ENCODE measurements around the gene CLCN1. TPM values are rescaled to one million over a fixed set of nuclear protein-coding genes. Genes with fewer than 3 reads are reported as not detected.
A peak's percentile ranks its signal among the peaks of the same experiment; 100 is the strongest.
"Not testable (repeated sequence)": the region's sequence is repeated elsewhere in the genome, so short reads cannot be mapped to it uniquely, and the experiment has no call there.

Gene CLCN1
- total RNA-seq, 4 donors from 2014 or later, result not detected

DNA sequence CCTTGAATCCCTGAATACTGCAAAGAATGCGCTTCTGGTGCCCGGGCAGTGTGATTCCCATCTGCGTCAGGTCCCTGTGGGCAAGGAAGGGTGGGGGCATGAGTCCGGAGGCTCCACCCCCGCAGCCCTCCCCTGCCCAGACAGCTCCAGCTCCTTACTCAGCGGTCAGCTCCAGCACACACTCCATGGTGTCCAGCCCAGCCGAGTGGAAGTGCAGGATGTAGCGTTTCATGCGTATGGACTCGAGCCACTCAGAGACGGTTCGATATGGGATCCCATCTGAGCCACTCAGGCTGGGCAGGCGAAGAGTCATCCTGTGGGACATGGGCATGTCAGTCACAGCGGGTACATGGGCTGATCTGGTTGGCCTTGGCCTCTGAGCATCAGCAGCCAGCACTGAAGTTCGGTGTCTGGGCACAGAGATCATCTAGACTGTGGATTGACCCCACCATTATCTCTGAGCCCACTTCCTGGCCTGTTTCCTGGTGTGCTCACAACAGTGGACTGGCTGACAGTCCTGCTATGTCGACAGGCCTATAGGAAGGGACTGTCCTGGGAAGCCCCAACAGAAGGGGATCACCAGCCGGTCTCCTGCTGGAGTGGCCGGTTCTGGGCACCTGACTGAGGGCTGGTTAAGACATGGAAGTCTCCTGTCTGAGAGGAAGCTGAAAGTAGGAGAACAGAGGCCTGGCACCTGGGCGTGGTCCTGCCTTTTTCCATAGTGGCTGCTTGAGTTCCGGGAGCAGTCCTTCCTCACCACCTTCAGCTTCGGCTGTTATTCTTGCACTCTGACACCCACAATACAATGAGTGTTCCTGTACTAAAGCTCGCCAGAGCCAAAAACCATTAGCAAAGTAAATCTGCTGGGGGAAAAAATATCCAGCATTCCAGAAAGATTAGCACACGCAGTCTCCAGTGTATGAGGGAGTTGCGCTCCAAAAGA lies 75.8 kb downstream of the CLCN1 start:
- 15% methylated on average over 17 of the region's 24 CpGs for whole genome bisulfite sequencing
- Histone ChIP-seq H3K27me3 (no peaks in the 10 kb centered on the region), H3K4me1 (peaks cover 60 to 94% (median 88%) of the 10 kb centered on the region in 4 donors), H3K36me3 (peaks cover 27 to 62% (median 51%) of the 10 kb centered on the region in 4 donors), H3K27ac (replicated peaks in 1 of 4) (peak overlapping the region; percentile 100), H3K9me3 (no peaks in the 10 kb centered on the region), H3K4me3 (peak overlapping the region; percentile 5 to 30 (median 26))
- TF ChIP-seq POLR2AphosphoS5 (IDR thresholded peaks at IDR 0.05) (peak; percentile 77 to 96), POLR2A (IDR thresholded peaks at IDR 0.05; ENCODE audit: low read depth) (no peak), EP300 (IDR thresholded peaks at IDR 0.05) (no peak)
- TF ChIP-seq, protein P1, sequence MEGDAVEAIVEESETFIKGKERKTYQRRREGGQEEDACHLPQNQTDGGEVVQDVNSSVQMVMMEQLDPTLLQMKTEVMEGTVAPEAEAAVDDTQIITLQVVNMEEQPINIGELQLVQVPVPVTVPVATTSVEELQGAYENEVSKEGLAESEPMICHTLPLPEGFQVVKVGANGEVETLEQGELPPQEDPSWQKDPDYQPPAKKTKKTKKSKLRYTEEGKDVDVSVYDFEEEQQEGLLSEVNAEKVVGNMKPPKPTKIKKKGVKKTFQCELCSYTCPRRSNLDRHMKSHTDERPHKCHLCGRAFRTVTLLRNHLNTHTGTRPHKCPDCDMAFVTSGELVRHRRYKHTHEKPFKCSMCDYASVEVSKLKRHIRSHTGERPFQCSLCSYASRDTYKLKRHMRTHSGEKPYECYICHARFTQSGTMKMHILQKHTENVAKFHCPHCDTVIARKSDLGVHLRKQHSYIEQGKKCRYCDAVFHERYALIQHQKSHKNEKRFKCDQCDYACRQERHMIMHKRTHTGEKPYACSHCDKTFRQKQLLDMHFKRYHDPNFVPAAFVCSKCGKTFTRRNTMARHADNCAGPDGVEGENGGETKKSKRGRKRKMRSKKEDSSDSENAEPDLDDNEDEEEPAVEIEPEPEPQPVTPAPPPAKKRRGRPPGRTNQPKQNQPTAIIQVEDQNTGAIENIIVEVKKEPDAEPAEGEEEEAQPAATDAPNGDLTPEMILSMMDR (IDR thresholded peaks at IDR 0.05), result no peak
- no peak for DNase-seq (ENCODE audit: extremely low spot score)
- intact Hi-C loops (cut with DNase I), result no loop called here

DNA sequence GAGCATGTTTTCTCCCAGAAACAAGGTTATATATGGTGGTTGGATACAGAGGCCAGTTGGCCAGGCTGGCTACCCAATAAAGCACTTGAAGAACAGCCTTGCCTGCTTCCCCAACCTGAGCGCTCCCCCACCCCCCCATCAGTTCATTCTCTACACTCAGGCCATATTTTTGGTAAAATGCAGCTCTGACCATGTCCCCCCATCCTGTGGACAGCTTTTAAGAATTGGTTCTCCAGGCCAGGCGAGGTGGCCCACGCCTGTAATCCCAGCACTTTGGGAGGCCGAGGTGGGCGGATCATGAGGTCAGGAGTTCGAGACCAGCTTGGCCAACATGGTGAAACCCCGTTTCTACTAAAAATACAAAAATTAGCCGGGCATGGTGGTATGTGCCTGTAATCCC lies 76.5 kb downstream of the CLCN1 start:
- intact Hi-C loops (cut with DNase I); H3K9me3 ChIP-seq; DNase-seq (ENCODE audit: extremely low spot score); H3K4me3 ChIP-seq; H3K27me3 ChIP-seq: not testable (repeated sequence)
- H3K4me1 ChIP-seq, result peaks cover 54 to 87% (median 81%) of the 10 kb centered on the region in 4 donors
- 73% methylated on average over 8 of the region's 8 CpGs for WGBS
- H3K27ac ChIP-seq (replicated peaks in 1 of 4), result peak overlapping the region; percentile 100
- peaks cover 27 to 56% (median 46%) of the 10 kb centered on the region in 4 donors for H3K36me3 ChIP-seq

DNA sequence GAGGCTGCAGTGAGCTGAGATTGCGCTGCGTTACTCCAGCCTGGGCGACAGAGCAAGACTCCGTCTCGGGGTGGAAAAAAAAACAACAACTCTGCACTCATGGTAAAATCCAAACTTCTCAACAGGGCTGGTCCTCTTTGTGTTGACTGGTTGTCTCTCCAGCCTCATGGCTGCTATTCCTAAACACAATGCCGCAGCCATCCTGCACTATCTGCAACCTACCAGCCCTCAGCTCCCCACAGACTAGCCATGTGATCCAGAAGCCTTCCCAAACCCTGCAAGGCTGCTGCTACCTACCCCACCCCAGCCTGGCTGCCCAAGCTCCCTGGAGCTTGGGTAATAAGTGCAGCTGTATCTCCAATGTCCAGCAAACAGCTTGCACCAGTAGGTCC lies 77.0 kb downstream of the CLCN1 start:
- peak overlapping the region; percentile 100 for H3K27ac ChIP-seq (replicated peaks in 1 of 4)
- H3K4me3 ChIP-seq, result no peak overlapping the region
- H3K27me3 ChIP-seq, result no peaks in the 10 kb centered on the region
- DNase-seq (ENCODE audit: extremely low spot score), result no peak
- 92% methylated on average over 6 of the region's 6 CpGs for WGBS
- H3K4me1 ChIP-seq, result peaks cover 50 to 82% (median 77%) of the 10 kb centered on the region in 4 donors
- intact Hi-C loops (cut with DNase I), result no loop called here
- peaks cover 26 to 51% (median 42%) of the 10 kb centered on the region in 4 donors for H3K36me3 ChIP-seq
- TF ChIP-seq EP300 (IDR thresholded peaks at IDR 0.05) (no peak), POLR2AphosphoS5 (IDR thresholded peaks at IDR 0.05) (no peak), POLR2A (IDR thresholded peaks at IDR 0.05; ENCODE audit: low read depth) (no peak)
- TF ChIP-seq, protein P1 (IDR thresholded peaks at IDR 0.05), result no peak
- H3K9me3 ChIP-seq, result no peaks in the 10 kb centered on the region

DNA sequence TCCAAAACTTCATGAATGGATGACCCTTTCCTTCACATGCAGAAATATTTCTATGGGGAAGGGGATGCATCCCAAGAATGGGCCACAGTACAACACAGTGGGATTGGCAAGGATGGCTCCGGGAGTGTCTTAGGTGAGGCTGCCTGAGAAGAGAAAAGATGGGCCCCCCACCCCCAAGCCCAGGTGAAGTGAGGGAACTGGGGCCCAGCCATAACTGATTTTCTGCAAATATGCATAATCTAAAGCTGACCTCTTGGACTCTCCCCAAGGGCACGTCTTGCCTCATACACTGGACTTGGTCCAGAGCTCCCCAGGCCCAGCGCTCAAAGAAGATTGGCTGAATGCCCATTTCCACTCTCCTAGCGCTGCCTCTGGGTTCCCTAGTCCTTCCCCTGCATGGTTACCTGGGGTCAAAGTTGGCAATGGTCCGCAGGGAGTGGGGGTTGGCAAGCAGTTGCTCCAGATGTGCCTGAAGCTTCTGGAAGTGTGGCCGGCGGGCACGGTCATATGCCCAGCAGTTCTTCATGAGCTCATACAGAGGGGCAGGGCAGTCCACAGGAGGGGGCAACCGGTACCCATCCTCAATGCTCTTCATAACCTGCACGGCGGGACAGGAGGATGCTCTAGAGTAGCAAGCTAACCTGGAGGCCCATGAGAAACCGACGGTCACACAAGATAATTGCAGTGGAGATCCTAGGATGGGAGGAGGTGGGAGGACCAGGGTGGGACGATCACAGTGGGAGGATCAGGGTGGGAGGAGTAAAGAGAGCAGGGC lies 77.5 kb downstream of the CLCN1 start:
- TF ChIP-seq POLR2AphosphoS5 (IDR thresholded peaks at IDR 0.05) (no peak), EP300 (IDR thresholded peaks at IDR 0.05) (no peak), POLR2A (IDR thresholded peaks at IDR 0.05; ENCODE audit: low read depth) (no peak)
- TF ChIP-seq, protein P1 (IDR thresholded peaks at IDR 0.05), result no peak
- DNase-seq (ENCODE audit: extremely low spot score), result no peak
- WGBS, result 73% methylated on average over 10 of the region's 14 CpGs

DNA sequence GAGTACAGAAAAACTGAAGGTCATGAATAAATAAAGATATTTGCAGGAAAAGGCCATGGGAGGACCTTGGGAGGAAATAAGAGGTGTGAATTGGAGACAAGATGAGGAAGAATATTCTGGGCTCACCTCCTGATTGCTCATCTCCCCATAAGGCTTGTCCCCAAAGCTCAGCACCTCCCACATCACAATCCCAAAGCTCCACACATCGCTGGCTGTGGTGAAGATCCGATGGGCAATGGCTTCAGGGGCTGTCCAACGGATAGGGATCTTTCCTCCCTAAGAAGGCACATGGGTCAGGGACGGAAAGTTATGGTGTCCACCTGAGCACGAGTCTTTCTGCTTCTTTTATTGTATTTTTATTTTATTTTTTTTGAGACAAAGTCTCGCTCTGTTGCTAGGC lies 78.2 kb downstream of the CLCN1 start:
- Histone ChIP-seq H3K27ac (replicated peaks in 1 of 4) (peak overlapping the region in 1 of 4 donors; percentile 100), H3K4me3 (no peak overlapping the region), H3K27me3 (no peaks in the 10 kb centered on the region), H3K36me3 (peaks cover 14 to 39% (median 30%) of the 10 kb centered on the region in 4 donors), H3K4me1 (peaks cover 46 to 70% (median 65%) of the 10 kb centered on the region in 4 donors), H3K9me3 (no peaks in the 10 kb centered on the region)
- TF ChIP-seq POLR2AphosphoS5 (IDR thresholded peaks at IDR 0.05), result no peak
- intact Hi-C loops (cut with DNase I), result no loop called here
- DNase-seq (ENCODE audit: extremely low spot score), result no peak
- 89% methylated on average over 6 of the region's 6 CpGs for WGBS

More for the DNA sequence above, 77.5 kb downstream of the CLCN1 start:
- Histone ChIP-seq H3K27me3 (no peaks in the 10 kb centered on the region), H3K27ac (replicated peaks in 1 of 4) (peak overlapping the region; percentile 100), H3K9me3 (no peaks in the 10 kb centered on the region), H3K4me1 (peaks cover 46 to 76% (median 71%) of the 10 kb centered on the region in 4 donors), H3K36me3 (peaks cover 20 to 45% (median 36%) of the 10 kb centered on the region in 4 donors), H3K4me3 (no peak overlapping the region)
- intact Hi-C loops (cut with DNase I), result no loop called here

All from esophagus muscularis mucosa (tissue), 4 donors.